GM13976 (cell line): Measurements from ENCODE around the gene CYBRD1.

Experiments
- DNase-seq: peaks from one replicate; pipeline ENCODE4 v3.0.0; 2012; ENCODE audit warnings: low spot score
- CTCF ChIP-seq: IDR thresholded peaks from 2 replicates; pipeline ENCODE4 v1.5.1; 2012; ENCODE audit warnings: borderline replicate concordance, mild to moderate bottlenecking; ENCODE audit not compliant: insufficient read depth; ENCODE audit errors: extremely low read depth, missing control alignments, control extremely low read depth
- in situ Hi-C: fragments of 300-500 bp; cut with MboI; formaldehyde crosslinking; loops from one replicate; pipeline ENCODE4 v1.12.0; 2022; ENCODE audit warnings: low sequenced_read_pairs, mixed read lengths, inconsistent platforms; ENCODE audit not compliant: unreplicated experiment

CYBRD1 gene

GRCh38 chr2:171550613-171551012, 28.3 kb downstream of the CYBRD1 start:
- no peak for DNase-seq
- no peak for TF ChIP-seq CTCF
- in situ Hi-C loops = loop anchor here (25.0 kb wide), 1 partner anchor 588 kb away; no protein-coding TSS in a partner anchor

DNA sequence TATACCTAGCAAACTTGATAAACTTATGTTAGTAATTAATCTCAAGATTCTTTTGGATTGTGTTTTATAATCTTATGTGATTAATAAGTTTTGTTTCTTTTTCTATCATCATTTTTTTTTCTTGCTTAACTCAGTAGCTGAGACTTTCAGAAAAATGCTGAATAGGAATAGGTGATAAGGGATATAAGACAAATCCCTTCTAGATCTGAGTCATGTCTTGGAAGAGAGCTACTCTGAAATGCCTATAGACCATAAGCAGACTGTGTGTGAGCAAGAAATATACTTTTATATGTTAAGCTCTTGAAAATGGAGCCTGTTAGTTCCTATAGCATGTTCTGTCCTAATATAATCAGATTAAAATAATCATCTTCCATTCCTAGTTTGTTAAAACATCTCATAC, 29.6 kb downstream of the CYBRD1 start:
- in situ Hi-C loops = loop anchor here (25.0 kb wide), 1 partner anchor 590 kb away; no protein-coding TSS in a partner anchor
- DNase-seq = no peak

DNA sequence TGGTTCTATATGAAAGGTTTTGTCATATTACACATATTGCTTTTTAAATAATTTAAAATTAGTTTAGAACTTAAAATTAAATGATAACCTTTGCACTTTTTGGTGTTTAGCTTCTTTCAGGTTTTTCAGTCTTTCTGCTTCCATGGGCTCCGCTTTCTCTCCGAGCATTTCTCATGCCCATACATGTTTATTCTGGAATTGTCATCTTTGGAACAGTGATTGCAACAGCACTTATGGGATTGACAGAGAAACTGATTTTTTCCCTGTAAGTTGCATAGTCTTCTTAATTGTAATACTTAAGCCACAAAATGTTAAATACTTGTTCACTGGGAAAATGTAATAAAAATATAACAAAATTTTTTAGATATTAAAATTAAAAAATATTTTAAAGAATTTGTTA, 31.0 kb downstream of the CYBRD1 start:
- in situ Hi-C loops = loop anchor here (25.0 kb wide), 1 partner anchor 591 kb away; no protein-coding TSS in a partner anchor
- no peak for DNase-seq
- TF ChIP-seq CTCF = no peak

More for the DNA sequence above, 29.6 kb downstream of the CYBRD1 start:
- TF ChIP-seq CTCF = no peak

DNA sequence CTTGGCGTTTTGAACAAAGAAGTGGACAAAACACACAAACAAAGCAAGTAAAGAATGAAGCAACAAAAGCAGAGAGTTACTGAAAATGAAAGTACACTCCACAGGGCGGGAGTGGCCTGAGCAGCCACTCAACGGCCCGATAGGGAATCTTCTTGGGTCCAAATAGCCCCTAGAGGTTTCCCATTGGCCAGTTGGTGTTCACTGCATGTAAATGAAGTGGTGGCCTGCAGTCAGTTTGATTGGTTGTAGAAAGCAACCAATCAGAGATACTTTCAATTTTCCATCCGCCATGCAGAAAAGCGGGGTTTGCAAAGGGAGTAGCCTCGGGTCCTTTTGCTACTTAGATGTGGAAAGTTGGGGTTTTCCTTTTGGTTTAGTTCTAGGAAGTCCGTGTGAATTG, 31.6 kb downstream of the CYBRD1 start:
- no peak for TF ChIP-seq CTCF
- in situ Hi-C loops = loop anchor here (25.0 kb wide), 1 partner anchor 592 kb away; no protein-coding TSS in a partner anchor

DNA sequence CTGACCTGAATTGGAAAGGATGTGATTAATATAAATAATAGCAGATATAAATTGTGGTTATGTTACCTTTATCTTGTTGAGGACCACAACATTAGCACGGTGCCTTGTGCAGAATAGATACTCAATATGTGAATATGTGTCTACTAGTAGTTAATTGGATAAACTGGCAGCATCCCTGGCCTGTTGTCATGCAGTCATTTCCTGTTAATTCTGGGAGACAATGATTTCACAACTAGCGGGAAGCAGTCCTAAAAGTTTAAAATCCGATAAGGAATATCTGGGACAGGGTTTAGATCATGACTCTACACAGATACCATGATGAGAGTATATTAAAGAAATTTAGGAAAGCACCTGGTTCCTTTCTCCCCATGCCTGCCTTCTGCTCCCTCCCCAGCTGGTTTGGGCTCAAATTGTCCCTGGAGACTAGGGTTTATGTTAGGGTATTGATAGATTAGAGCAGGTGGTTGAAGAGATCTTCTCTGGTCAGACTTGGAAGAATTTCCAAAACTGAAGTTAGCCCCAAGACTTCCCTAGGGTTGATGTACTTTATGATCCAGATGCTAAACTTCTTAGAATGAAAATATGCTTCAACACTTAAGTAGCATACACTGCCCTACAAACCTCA, 32.8 kb downstream of the CYBRD1 start:
- TF ChIP-seq CTCF = no peak
- in situ Hi-C loops = loop anchor here (25.0 kb wide), 1 partner anchor 593 kb away; no protein-coding TSS in a partner anchor
- DNase-seq = no peak

More for the DNA sequence above, 31.6 kb downstream of the CYBRD1 start:
- DNase-seq = no peak

- DNase-seq = no peak
- in situ Hi-C loops = loop anchor here (25.0 kb wide), 1 partner anchor 595 kb away; no protein-coding TSS in a partner anchor
- TF ChIP-seq CTCF = no peak
Measured at GRCh38 chr2:171557363-171557762, 35.1 kb downstream of the CYBRD1 start.
